Cardiac muscle cell (in vitro differentiated cells and primary cell): ENCODE measurements around the gene DPYD. TPM values are rescaled to one million over a fixed set of nuclear protein-coding genes. Genes with fewer than 3 reads are reported as not detected.
A peak's percentile ranks its signal among the peaks of the same experiment; 100 is the strongest.

ENCODE experiments used
- DNase-seq, 2 donors: peaks; one replicate each; pipeline versions ENCODE4 v3.0.0 to v3.0.0-alpha.2; 2010 to 2017; ENCODE audit warnings: low read depth in 1 of 2, low spot score in 1 of 2
- H3K27ac ChIP-seq: fragments of 200-600 bp; sonication (generic); 2 replicates; pipeline ENCODE4 v1.5.1; 2016
- H3K27me3 ChIP-seq: fragments of 200-600 bp; sonication (generic); 2 replicates; pipeline ENCODE4 v1.6.0; 2016; ENCODE audit warnings: control low read depth
- H3K36me3 ChIP-seq: fragments of 200-600 bp; sonication (generic); 2 replicates; pipeline ENCODE4 v1.5.1; 2016; ENCODE audit warnings: control low read depth
- H3K4me1 ChIP-seq: fragments of 200-600 bp; sonication (generic); 2 replicates; pipeline ENCODE4 v1.8.1; 2017; ENCODE audit warnings: low read depth, mild to moderate bottlenecking, mixed run types
- H3K4me3 ChIP-seq: fragments of 200-600 bp; sonication (generic); 2 replicates; pipeline ENCODE4 v1.5.1; 2016; ENCODE audit warnings: mild to moderate bottlenecking
- H3K9me3 ChIP-seq: fragments of 200-600 bp; sonication (generic); 2 replicates; pipeline ENCODE4 v1.5.1; 2017; ENCODE audit warnings: low read depth, mild to moderate bottlenecking, control low read depth
- CTCF ChIP-seq: IDR thresholded peaks from 2 replicates; pipeline ENCODE4 v1.5.1; 2012; ENCODE audit warnings: low read depth, mild to moderate bottlenecking, low read length
- polyA plus RNA-seq: library from polyadenylated mRNA; unstranded; fragments of >200 nt; fragmentation: Nextera tagmentation; extraction: Ambion mirVana; gene quantifications from 2 replicates; pipeline ENCODE4 v1.2.1, GENCODE V29; 2016
- total RNA-seq: library from RNA; depleted of rRNA; stranded (reverse); fragments of >200 nt; gene quantifications from 2 replicates; pipeline ENCODE4 v1.2.3, GENCODE V29; 2016

The DPYD gene
- total and polyA plus RNA-seq, 2 experiments from 2014 or later = 0.66 to 2.0 TPM

GRCh38 chr1:97630281-97630680, 290.6 kb downstream of the DPYD start:
- peak in 1 of 2 donors; percentile 39 for DNase-seq
- Histone ChIP-seq H3K4me1 (peaks cover 32% of the 10 kb centered on the region), H3K27ac (peak overlapping the region; percentile 70), H3K9me3 (no peaks in the 10 kb centered on the region), H3K27me3 (no peaks in the 10 kb centered on the region), H3K36me3 (no peaks in the 10 kb centered on the region), H3K4me3 (no peak overlapping the region)
- TF ChIP-seq CTCF = no peak

GRCh38 chr1:97623220-97623619, 297.6 kb downstream of the DPYD start:
- Histone ChIP-seq H3K9me3 (no peaks in the 10 kb centered on the region), H3K27me3 (no peaks in the 10 kb centered on the region), H3K36me3 (no peaks in the 10 kb centered on the region), H3K27ac (no peak overlapping the region), H3K4me3 (no peak overlapping the region), H3K4me1 (no peaks in the 10 kb centered on the region)
- TF ChIP-seq CTCF = no peak
- DNase-seq = no peak

GRCh38 chr1:97621955-97622354, 298.9 kb downstream of the DPYD start:
- no peaks in the 10 kb centered on the region for H3K27me3 ChIP-seq
- no peaks in the 10 kb centered on the region for H3K36me3 ChIP-seq
- no peaks in the 10 kb centered on the region for H3K4me1 ChIP-seq
- H3K4me3 ChIP-seq = no peak overlapping the region
- H3K9me3 ChIP-seq = no peaks in the 10 kb centered on the region
- no peak overlapping the region for H3K27ac ChIP-seq
- no peak for TF ChIP-seq CTCF
- DNase-seq = no peak

GRCh38 chr1:97619706-97620105, 301.1 kb downstream of the DPYD start:
- H3K27ac ChIP-seq = no peak overlapping the region
- no peaks in the 10 kb centered on the region for H3K27me3 ChIP-seq
- no peak overlapping the region for H3K4me3 ChIP-seq
- DNase-seq = no peak
- TF ChIP-seq CTCF = no peak
- H3K36me3 ChIP-seq = no peaks in the 10 kb centered on the region
- H3K9me3 ChIP-seq = no peaks in the 10 kb centered on the region
- H3K4me1 ChIP-seq = no peaks in the 10 kb centered on the region

- Histone ChIP-seq H3K27ac (no peak overlapping the region), H3K27me3 (no peaks in the 10 kb centered on the region), H3K4me1 (no peaks in the 10 kb centered on the region), H3K4me3 (no peak overlapping the region), H3K36me3 (no peaks in the 10 kb centered on the region), H3K9me3 (no peaks in the 10 kb centered on the region)
- DNase-seq = no peak
- no peak for TF ChIP-seq CTCF
These were observed 310.1 kb downstream of the DPYD start for GRCh38 chr1:97610748-97611147.

- no peak for TF ChIP-seq CTCF
- no peak for DNase-seq
These were observed 310.7 kb downstream of the DPYD start for GRCh38 chr1:97610102-97610501.

More at GRCh38 chr1:97610102-97610501, 310.7 kb downstream of the DPYD start:
- H3K4me3 ChIP-seq = no peak overlapping the region
- H3K27ac ChIP-seq = no peak overlapping the region
- H3K4me1 ChIP-seq = no peaks in the 10 kb centered on the region
- no peaks in the 10 kb centered on the region for H3K36me3 ChIP-seq
- no peaks in the 10 kb centered on the region for H3K9me3 ChIP-seq
- H3K27me3 ChIP-seq = no peaks in the 10 kb centered on the region
